GM21786 (cell line): ENCODE data around the gene DGUOK.

ENCODE experiments used
- ATAC-seq: cut with Tn5 transposase; IDR thresholded peaks from one replicate; pipeline ENCODE4 v1.9.1; 2021; ENCODE audit not compliant: unreplicated experiment

Gene DGUOK

GRCh38 chr2:73976803-73977202 lies 50.1 kb downstream of the DGUOK start:
- no peak for ATAC-seq

GRCh38 chr2:73977466-73977865 lies 50.8 kb downstream of the DGUOK start:
- ATAC-seq = no peak

- ATAC-seq = peak; percentile 46
Observed at GRCh38 chr2:73979021-73979420, 52.3 kb downstream of the DGUOK start.

- no peak for ATAC-seq
Observed at GRCh38 chr2:73979686-73980085, 53.0 kb downstream of the DGUOK start.

- no peak for ATAC-seq
Observed at GRCh38 chr2:73980566-73980965, 53.9 kb downstream of the DGUOK start.

GRCh38 chr2:73981081-73982001 lies 54.7 kb downstream of the DGUOK start:
- ATAC-seq = no peak

- ATAC-seq = no peak
Observed at GRCh38 chr2:73982140-73982617, 55.5 kb downstream of the DGUOK start.

- ATAC-seq = no peak
Observed at GRCh38 chr2:73983322-73984202, 56.9 kb downstream of the DGUOK start.

GRCh38 chr2:73984203-73984921 lies 57.7 kb downstream of the DGUOK start, which contains the start of gene TET3:
Gene TET3, plus strand, starts transcription at chr2:73984910. Its CDS starts 1,494 bp downstream, at chr2:73986404.
- ATAC-seq = no peak

GRCh38 chr2:73984922-73985307 lies 58.2 kb downstream of the DGUOK start:
- no peak for ATAC-seq

- ATAC-seq = peak; percentile 35
Observed at GRCh38 chr2:73985308-73986084, 58.8 kb downstream of the DGUOK start.

GRCh38 chr2:73986085-73986681 lies 59.5 kb downstream of the DGUOK start:
- no peak for ATAC-seq

GRCh38 chr2:73987109-73987947 lies 60.6 kb downstream of the DGUOK start:
- no peak for ATAC-seq

- no peak for ATAC-seq
Observed at GRCh38 chr2:73987948-73988700, 61.4 kb downstream of the DGUOK start.

- no peak for ATAC-seq
Observed at GRCh38 chr2:73989972-73990371, 63.3 kb downstream of the DGUOK start.

GRCh38 chr2:73990531-73990930 lies 63.9 kb downstream of the DGUOK start:
- ATAC-seq = no peak

- ATAC-seq = no peak
Observed at GRCh38 chr2:73992036-73992435, 65.4 kb downstream of the DGUOK start.

GRCh38 chr2:73993376-73993775 lies 66.7 kb downstream of the DGUOK start:
- ATAC-seq = no peak
